Activated CD8-positive, alpha-beta T cell treated with anti-CD3 and anti-CD28 coated beads for 36 hours (primary cell): ENCODE data around the gene ATP4A. TPM values are rescaled to one million over a fixed set of nuclear protein-coding genes. Genes with fewer than 3 reads are reported as not detected.

Experiments used
- ATAC-seq: fragments of 200-7000 bp; cut with Tn5 transposase; one replicate; pipeline ENCODE4 v1.10.0; 2021; ENCODE audit warnings: mild to moderate bottlenecking, moderate library complexity
- CTCF ChIA-PET: fragments of 350-600 bp; sonication (Branson Sonifier 250); formaldehyde crosslinking; loops from one replicate; lab custom pipeline; 2021; ENCODE audit warnings: antibody characterized with exemption; lab: Charles Lee
- POLR2A ChIA-PET: fragments of 350-600 bp; sonication (Branson Sonifier 250); formaldehyde crosslinking; loops from one replicate; lab custom pipeline; 2021; ENCODE audit warnings: antibody characterized with exemption; lab: Charles Lee
- DNase-seq: peaks from one replicate; pipeline ENCODE4 v3.0.0-alpha.2; 2020
- H3K27ac Mint-ChIP-seq: one replicate; pipeline ENCODE4 v1.8.0; 2021; ENCODE audit warnings: mild to moderate bottlenecking, mixed read lengths
- H3K27me3 Mint-ChIP-seq: one replicate; pipeline ENCODE4 v1.8.0; 2021; ENCODE audit warnings: mixed read lengths
- H3K36me3 Mint-ChIP-seq: one replicate; pipeline ENCODE4 v1.8.0; 2021; ENCODE audit warnings: low read depth, mixed read lengths
- H3K4me1 Mint-ChIP-seq: one replicate; pipeline ENCODE4 v1.8.0; 2021; ENCODE audit warnings: low read depth, mixed read lengths
- H3K4me3 Mint-ChIP-seq: one replicate; pipeline ENCODE4 v1.8.0; 2021; ENCODE audit warnings: mild to moderate bottlenecking, moderate library complexity, mixed read lengths
- H3K9me3 Mint-ChIP-seq: one replicate; pipeline ENCODE4 v1.8.0; 2021; ENCODE audit warnings: mixed read lengths
- CTCF ChIP-seq: fragments of 200-600 bp; IDR thresholded peaks from one replicate; pipeline ENCODE4 v1.8.0; 2022; ENCODE audit warnings: antibody characterized with exemption, mild to moderate bottlenecking
- intact Hi-C: fragments of 100-400 bp; cut with micrococcal nuclease; formaldehyde crosslinking; loops from one replicate; pipeline ENCODE4 v1.10.0; 2022
- total RNA-seq, 2 experiments: library from RNA; stranded (reverse); gene quantifications; one replicate each; pipeline ENCODE4 v1.2.3, GENCODE V29; 2021

ATP4A gene
- total RNA-seq, 2 experiments from 2014 or later: not detected

- CTCF ChIA-PET: interaction anchor here (1.2 to 1.9 kb wide), 2 partner anchors 27 to 32 kb away, joined by 3 to 6 read pairs; no protein-coding TSS in a partner anchor
- TF ChIP-seq CTCF: no peak
- DNase-seq (no peak), ATAC-seq (no peak)
- intact Hi-C loops: no loop called here
- Mint-ChIP-seq H3K27ac (no peak overlapping the region), H3K4me3 (no peak overlapping the region), H3K27me3 (no peaks in the 10 kb centered on the region), H3K4me1 (peaks cover 28% of the 10 kb centered on the region), H3K9me3 (no peaks in the 10 kb centered on the region), H3K36me3 (peaks cover 28% of the 10 kb centered on the region)
- POLR2A ChIA-PET: no interaction called here
These were observed 21.2 kb downstream of the ATP4A start for GRCh38 chr19:35542209-35542608.

GRCh38 chr19:35540356-35540927 is 23.0 kb downstream of the ATP4A start:
- no peak overlapping the region for H3K4me3 Mint-ChIP-seq
- intact Hi-C loops: no loop called here
- ChIA-PET POLR2A (no interaction called here), CTCF (interaction anchor here (1.9 kb wide), 1 partner anchor 30 kb away, joined by 6 read pairs; no protein-coding TSS in a partner anchor)
- no peak overlapping the region for H3K27ac Mint-ChIP-seq
- DNase-seq (no peak), ATAC-seq (no peak)
- H3K27me3 Mint-ChIP-seq: no peaks in the 10 kb centered on the region
- no peaks in the 10 kb centered on the region for H3K9me3 Mint-ChIP-seq
- H3K4me1 Mint-ChIP-seq: peaks cover 16% of the 10 kb centered on the region
- peaks cover 16% of the 10 kb centered on the region for H3K36me3 Mint-ChIP-seq
- TF ChIP-seq CTCF: no peak

- no peak for ATAC-seq
- CTCF ChIA-PET: no interaction called here
- intact Hi-C loops: no loop called here
- H3K27ac Mint-ChIP-seq: no peak overlapping the region
- no peaks in the 10 kb centered on the region for H3K27me3 Mint-ChIP-seq
- H3K9me3 Mint-ChIP-seq: no peaks in the 10 kb centered on the region
- no peak for DNase-seq
- H3K4me1 Mint-ChIP-seq: peaks cover 16% of the 10 kb centered on the region
- no peak for TF ChIP-seq CTCF
- H3K36me3 Mint-ChIP-seq: peaks cover 15% of the 10 kb centered on the region
- H3K4me3 Mint-ChIP-seq: no peak overlapping the region
- POLR2A ChIA-PET: no interaction called here
These were observed 23.6 kb downstream of the ATP4A start for GRCh38 chr19:35539850-35540249.

- H3K27me3 Mint-ChIP-seq: no peaks in the 10 kb centered on the region
- H3K27ac Mint-ChIP-seq: no peak overlapping the region
- ChIA-PET POLR2A (interaction anchor here (0.7 kb wide), 1 partner anchor 75 kb away, joined by 3 read pairs; no protein-coding TSS in a partner anchor), CTCF (interaction anchor here (2.5 kb wide), 1 partner anchor 10 kb away, joined by 10 read pairs; no protein-coding TSS in a partner anchor)
- peaks cover 10% of the 10 kb centered on the region for H3K36me3 Mint-ChIP-seq
- TF ChIP-seq CTCF: no peak
- H3K4me3 Mint-ChIP-seq: no peak overlapping the region
- H3K4me1 Mint-ChIP-seq: peaks cover 11% of the 10 kb centered on the region
- no peaks in the 10 kb centered on the region for H3K9me3 Mint-ChIP-seq
- intact Hi-C loops: no loop called here
- ATAC-seq (no peak), DNase-seq (no peak)
These were observed 24.1 kb downstream of the ATP4A start for GRCh38 chr19:35539314-35539713.

GRCh38 chr19:35534803-35535480 is 28.5 kb downstream of the ATP4A start:
- no peak overlapping the region for H3K4me3 Mint-ChIP-seq
- H3K9me3 Mint-ChIP-seq: no peaks in the 10 kb centered on the region
- TF ChIP-seq CTCF: no peak
- H3K36me3 Mint-ChIP-seq: no peaks in the 10 kb centered on the region
- ChIA-PET POLR2A (interaction anchor here (2.2 kb wide), 1 partner anchor 9 kb away, joined by 7 read pairs; no protein-coding TSS in a partner anchor), CTCF (interaction anchor here (1.4 to 1.9 kb wide), 5 partner anchors 13 to 476 kb away, joined by 3 to 8 read pairs (median 3); no protein-coding TSS in a partner anchor)
- peaks cover 12% of the 10 kb centered on the region for H3K4me1 Mint-ChIP-seq
- intact Hi-C loops: no loop called here
- DNase-seq: no peak
- no peak overlapping the region for H3K27ac Mint-ChIP-seq
- no peak for ATAC-seq
- peaks cover 13% of the 10 kb centered on the region for H3K27me3 Mint-ChIP-seq
